HK-2 (cell line): ENCODE results near the gene PTEN.
"Not testable (repeated sequence)": the region's sequence is repeated elsewhere in the genome, so short reads cannot be mapped to it uniquely, and the experiment has no call there.

ENCODE experiments used
- DNase-seq: peaks from one replicate; pipeline ENCODE4 v3.0.0-alpha.2; 2018; ENCODE audit not compliant: unreplicated experiment

The PTEN gene

DNA sequence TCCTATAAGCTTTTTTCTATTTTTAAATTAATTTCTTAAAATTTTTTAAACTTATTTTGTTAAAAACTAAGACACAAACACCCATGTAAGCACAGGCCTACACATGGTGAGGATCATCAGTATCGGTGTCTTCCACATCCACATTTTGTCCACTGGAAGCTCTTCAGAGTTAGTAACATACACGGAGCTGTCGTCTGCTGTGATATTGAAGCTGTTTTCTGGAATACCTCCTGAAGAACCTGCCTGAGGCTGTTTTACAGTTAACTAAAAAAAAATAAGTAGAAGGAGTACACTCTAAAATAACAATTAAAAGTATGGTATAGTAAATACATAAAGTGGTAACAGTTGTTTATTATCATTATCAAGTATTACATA is 17.8 kb upstream of the PTEN start:
- DNase-seq, result no peak

DNA sequence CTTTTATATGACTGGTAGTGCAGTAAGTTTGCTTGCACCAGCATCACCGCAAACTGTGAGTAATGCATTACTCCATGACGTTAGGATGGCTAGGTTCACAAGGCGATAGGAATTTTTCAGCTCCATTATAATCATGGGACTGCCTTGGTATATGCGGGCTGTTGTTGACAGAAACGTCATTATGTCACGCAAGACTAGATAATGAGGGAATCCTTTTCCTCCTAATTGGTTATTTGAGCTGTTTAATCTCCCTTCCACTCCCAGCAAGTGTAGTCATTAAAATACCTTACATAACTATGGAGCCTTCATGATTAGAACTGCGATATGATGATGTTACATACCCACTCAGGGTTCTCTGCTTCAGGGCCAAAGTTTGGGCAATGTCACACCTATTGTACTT is 17.4 kb upstream of the PTEN start:
- DNase-seq, result no peak

GRCh38 chr10:87846711-87847110 is 16.7 kb upstream of the PTEN start:
- not testable (repeated sequence) for DNase-seq

DNA sequence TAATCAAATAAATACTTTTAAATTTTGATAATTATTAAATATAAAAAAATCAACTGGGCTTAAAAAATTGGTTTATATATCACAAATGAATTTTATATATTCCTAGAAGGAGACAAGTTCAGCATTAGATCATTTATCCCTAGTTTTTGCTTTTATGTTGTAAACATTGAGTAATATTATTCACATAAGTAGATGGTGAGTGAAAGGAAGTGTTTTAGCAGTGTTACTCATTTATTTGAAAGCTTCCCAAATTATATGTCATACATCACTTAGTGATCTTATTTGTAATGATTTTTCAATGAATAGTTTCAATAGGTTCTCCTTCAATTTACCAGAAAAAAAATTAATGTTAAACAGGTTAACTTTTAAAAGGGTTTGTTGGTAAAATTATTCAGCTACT is 15.9 kb upstream of the PTEN start:
- DNase-seq, result no peak

DNA sequence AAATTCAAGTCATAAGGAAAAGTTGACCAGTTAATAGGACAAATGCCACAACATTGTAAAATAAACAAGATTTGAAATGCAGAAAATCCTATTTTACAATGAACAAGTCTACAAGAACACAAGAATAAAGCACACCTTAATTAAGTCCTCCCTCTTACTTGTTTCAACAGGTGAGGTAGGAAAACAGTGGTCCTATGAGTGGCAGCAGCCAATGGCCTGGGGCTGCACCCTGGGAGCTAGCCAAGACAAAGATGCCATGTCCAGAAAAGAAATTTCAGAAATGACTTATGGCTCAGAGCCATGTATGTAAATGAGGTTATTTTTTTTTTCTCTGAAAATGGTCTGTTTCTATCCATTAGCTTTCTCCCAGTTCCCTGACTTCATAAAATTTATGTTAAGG is 14.4 kb upstream of the PTEN start:
- no peak for DNase-seq

DNA sequence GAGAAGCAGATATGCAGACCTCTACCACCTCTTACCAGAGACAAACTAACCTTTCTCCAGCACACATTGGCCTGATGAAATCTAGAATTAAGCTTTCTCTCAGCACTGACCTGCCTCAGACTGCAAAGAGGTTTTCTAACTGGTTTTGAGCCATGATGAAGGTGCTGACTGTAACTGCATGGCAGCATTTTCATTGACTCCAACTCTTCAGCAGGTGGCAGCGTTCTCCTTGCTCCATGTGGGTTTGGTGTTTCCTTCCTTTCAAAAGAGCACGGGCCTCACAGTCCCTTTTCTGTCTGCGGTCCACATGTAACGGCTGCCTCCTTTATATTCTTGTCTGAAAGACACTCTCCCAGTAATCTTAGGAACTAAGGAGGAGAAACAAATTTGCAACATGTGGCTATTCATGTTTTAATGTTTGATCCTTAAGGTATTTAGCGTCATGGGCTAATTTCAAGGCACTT is 12.7 kb upstream of the PTEN start:
- DNase-seq, result peak; percentile 46

DNA sequence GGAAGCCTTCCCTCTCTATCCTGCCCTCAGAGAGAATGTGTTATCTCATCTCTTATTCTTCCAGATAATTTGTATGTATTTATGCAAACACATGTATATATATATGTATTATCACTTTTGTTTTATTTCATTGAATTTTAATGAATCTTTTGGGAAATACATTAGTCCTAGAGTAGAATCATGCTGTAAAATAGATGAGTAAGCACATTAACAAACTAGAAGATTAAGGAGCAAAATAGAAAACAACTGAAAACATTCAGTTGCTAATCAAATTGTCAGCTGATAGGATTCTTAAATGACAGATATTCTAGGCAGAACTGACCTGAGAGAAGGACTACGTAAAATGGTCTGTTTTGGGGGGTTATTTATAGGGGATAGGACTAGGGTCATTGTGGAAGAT is 11.3 kb upstream of the PTEN start:
- DNase-seq, result no peak

DNA sequence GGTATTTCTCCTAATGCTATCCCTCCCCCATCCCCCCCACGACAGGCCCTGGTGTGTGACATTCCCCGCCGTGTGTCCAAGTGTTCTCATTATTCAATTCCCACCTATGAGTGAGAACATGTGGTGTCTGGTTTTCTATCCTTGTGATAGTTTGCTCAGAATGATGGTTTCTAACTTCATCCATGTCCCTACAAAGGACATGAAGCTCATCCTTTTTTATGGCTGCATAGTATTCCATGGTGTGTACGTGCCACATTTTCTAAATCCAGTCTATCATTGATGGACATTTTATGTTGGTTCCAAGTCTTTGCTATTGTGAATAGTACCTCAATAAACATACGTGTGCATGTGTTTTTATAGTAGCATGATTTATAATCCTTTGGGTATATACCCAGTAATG is 8.2 kb upstream of the PTEN start:
- not testable (repeated sequence) for DNase-seq

GRCh38 chr10:87855665-87856064 is 7.8 kb upstream of the PTEN start:
- not testable (repeated sequence) for DNase-seq

DNA sequence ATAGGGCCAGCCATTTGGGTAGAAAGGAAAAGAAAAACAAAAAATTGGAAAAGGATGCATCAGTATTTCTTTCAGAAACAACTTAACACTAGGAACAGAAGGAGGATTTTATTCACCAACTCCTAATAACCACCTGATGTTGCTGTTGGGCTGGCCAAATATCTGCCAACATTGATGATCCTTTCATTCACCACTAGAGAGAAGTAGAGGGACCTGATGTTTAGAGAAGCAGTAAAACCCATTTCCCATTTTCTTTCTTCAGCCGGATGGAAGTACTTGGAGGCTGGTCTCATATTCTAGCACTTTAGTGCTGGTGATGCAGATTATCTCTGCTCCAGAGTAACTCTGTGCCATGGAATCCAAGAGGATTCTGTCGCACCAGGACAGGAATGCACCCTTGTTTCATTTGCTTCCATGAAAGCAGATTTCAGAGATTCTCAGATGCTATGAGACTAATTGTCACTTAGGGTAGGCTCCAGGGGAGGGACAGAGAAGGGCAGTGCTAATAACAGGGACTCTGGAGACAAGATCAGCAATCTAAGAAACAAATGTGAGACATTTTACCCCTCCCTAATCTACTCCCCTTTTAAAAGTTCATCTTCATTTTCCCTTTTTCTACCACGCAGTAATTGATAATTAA is 3.1 kb upstream of the PTEN start:
- DNase-seq, result no peak

GRCh38 chr10:87860816-87861403 is 2.5 kb upstream of the PTEN start:
- no peak for DNase-seq

- DNase-seq, result peak; percentile 82
Observed at GRCh38 chr10:87861566-87861952, 1.9 kb upstream of the PTEN start.

DNA sequence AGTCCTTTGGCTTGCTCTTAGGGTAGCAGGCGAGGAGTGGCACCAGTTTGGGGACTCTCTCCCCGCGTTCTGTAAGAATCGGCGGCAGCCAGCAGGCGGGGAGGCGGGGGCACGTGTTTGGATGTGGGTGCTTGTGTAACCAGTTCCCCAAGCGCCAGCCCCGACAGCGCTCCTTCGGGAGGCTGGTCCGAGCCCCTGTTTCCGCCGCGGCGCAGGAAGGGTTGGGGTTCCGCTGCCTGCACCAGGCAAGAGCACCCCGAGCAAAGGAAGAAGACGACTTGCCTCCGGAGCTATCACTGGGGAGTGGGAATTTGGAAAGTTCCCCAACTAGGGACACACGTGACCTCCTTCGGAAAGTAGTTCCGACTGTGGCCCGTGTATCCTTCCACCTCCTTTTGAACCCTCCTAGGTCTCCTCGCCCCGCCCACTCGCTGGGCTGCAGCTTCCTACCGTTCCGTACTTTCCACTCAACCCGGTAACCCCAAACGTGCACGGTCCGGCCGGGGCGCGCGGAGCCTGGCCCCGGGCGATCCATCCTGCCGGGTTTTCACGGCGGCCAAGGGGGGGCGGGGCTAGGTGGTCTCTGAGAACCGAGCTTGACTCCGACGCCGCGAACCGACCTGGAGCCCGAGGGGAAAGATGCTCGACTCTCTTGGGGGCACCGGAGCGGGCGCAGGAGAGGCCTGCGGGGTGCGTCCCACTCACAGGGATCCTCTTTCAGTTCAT is 1.3 kb upstream of the PTEN start:
- DNase-seq, result peak; percentile 95

DNA sequence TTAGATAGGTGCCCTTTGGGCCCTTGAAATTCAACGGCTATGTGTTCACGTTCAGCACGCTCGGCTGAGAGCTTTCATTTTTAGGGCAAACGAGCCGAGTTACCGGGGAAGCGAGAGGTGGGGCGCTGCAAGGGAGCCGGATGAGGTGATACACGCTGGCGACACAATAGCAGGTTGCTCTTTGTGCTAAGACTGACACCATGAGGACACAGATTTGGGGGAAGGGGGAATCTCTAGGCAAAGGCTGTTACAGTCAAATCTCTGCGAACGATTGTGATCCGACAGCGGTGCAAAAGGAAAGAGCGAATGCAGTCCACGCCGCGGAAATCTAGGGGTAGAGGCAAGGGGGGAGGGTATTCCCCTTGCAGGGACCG is 759 bp upstream of the PTEN start:
- no peak for DNase-seq

DNA sequence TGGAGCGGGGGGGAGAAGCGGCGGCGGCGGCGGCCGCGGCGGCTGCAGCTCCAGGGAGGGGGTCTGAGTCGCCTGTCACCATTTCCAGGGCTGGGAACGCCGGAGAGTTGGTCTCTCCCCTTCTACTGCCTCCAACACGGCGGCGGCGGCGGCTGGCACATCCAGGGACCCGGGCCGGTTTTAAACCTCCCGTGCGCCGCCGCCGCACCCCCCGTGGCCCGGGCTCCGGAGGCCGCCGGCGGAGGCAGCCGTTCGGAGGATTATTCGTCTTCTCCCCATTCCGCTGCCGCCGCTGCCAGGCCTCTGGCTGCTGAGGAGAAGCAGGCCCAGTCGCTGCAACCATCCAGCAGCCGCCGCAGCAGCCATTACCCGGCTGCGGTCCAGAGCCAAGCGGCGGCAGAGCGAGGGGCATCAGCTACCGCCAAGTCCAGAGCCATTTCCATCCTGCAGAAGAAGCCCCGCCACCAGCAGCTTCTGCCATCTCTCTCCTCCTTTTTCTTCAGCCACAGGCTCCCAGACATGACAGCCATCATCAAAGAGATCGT is 598 bp downstream of the PTEN start:
- peak; percentile 61 for DNase-seq

- DNase-seq, result no peak
Observed at GRCh38 chr10:87864496-87865059, 1.2 kb downstream of the PTEN start.

DNA sequence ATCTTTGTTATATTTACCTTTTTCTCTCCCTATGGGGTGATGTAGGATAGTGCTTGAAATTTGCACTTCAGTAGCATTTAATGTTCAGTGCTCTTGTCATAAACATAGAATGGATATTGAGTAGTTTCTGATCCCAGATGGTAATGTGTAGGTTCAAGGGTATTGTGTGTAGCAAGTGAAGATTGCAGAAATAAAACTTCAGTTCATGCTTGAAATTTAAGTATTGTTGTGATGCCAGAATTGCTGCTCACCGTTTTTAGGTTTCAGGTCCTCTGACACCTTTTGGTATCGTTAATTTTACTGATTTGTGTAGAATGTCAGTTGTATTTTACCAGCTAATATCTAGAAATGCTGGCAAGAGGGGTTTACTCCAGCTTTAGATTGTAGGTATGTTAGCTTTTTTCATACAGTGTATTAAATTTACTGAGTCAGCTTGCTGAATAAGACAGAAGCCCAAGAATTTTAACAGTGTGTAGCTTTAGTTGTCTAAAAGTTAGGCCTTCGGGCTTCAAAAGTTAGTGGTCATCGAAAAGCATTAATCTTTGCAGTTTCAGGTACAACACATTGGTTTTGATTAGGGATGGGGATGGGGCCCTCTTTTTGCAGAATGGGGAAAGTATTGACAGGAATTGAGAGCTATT is 1.9 kb downstream of the PTEN start:
- no peak for DNase-seq

GRCh38 chr10:87866412-87866974 is 3.1 kb downstream of the PTEN start:
- DNase-seq, result no peak

- no peak for DNase-seq
Observed at GRCh38 chr10:87867453-87867852, 4.0 kb downstream of the PTEN start.

DNA sequence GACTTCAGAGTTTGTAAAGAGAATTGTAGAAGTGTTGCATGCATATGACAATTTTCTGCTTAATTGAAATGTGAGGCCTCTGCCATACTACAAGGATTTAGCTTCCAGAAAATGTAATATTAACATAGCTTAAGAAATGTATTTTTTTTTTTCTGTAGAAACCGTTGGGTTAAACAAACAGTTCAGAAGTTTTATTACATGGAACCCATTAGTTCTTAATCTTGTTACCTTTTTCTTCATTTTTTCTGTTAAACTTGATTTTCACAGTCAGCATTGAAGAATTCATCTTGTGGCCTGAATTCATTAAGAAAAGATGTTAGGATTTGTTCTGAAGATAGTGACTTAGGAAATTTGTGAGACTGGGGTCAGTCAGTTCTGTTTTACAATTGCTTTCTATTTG is 4.9 kb downstream of the PTEN start:
- no peak for DNase-seq

DNA sequence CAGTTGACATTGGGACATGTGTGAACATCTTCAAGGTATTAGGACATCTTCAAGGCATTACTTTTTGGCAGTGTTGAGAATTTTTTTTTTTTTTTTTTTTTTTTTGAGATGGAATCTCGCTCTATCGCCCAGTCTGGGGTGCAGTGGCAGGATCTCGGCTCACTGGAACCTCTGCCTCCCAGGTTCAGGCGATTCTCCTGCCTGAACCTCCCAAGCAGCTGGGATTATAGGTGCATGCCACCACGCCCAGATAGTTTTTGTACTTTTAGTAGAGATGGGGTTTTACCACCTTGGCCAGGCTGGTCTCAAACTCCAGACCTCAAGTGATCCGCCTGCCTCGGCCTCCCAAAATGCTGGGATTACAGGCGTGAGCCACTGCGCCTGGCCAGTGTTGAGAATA is 5.7 kb downstream of the PTEN start:
- not testable (repeated sequence) for DNase-seq
